Right atrium auricular region (tissue), 2 donors: ENCODE measurements around the gene KCNA2. TPM values are rescaled to one million over a fixed set of nuclear protein-coding genes. Genes with fewer than 3 reads are reported as not detected.

Experiments
- DNase-seq: peaks from one replicate; pipeline ENCODE4 v3.0.0-alpha.2; 2019; ENCODE audit warnings: low spot score
- H3K27ac ChIP-seq, 2 donors: fragments of 200-600 bp; sonication (generic); 1 replicate in 1 of 2; 2 replicates in 1 of 2; pipeline ENCODE4 v1.5.1; 2016 to 2019
- H3K27me3 ChIP-seq, 2 donors: fragments of 200-600 bp; sonication (generic); one replicate each; pipeline versions ENCODE4 v1.5.1 to v1.6.0; 2017 to 2019
- H3K36me3 ChIP-seq: fragments of 200-600 bp; sonication (generic); one replicate; pipeline ENCODE4 v1.5.1; 2016
- H3K4me1 ChIP-seq, 2 donors: fragments of 200-600 bp; sonication (generic); one replicate each; pipeline versions ENCODE4 v1.5.1 to v1.6.0; 2017 to 2019
- H3K4me3 ChIP-seq, 2 donors: fragments of 200-600 bp; sonication (generic); 1 replicate in 1 of 2; 2 replicates in 1 of 2; pipeline ENCODE4 v1.5.1; 2017 to 2019; ENCODE audit warnings: mild to moderate bottlenecking in 1 of 2, moderate library complexity in 1 of 2
- H3K9me3 ChIP-seq, 2 donors: fragments of 200-600 bp; sonication (generic); one replicate each; pipeline ENCODE4 v1.5.1; 2019
- CTCF ChIP-seq, 2 donors: fragments of 200-600 bp; sonication (generic); IDR thresholded peaks; one replicate each; pipeline ENCODE4 v1.5.1; 2019; ENCODE audit warnings: antibody characterized with exemption in 2 of 2
- total RNA-seq, 2 donors: library from RNA; depleted of rRNA; stranded (reverse); fragments of >200 nt; gene quantifications; one replicate each; pipeline ENCODE4 v1.1.0, GENCODE V29; 2016

KCNA2 gene
- total RNA-seq, 2 donors from 2014 or later: 0.28 to 0.78 TPM

- no peak for TF ChIP-seq CTCF (IDR thresholded peaks at IDR 0.05)
- no peak overlapping the region for H3K4me3 ChIP-seq
- H3K9me3 ChIP-seq: peaks cover 0 to 5% of the 10 kb centered on the region in 2 donors
- H3K27ac ChIP-seq: no peak overlapping the region
- DNase-seq: no peak
- no peaks in the 10 kb centered on the region for H3K27me3 ChIP-seq
- H3K36me3 ChIP-seq: no peaks in the 10 kb centered on the region
- no peaks in the 10 kb centered on the region for H3K4me1 ChIP-seq
Observed at GRCh38 chr1:110626889-110627288, 20.7 kb upstream of the KCNA2 start.

GRCh38 chr1:110620686-110621085 lies 14.5 kb upstream of the KCNA2 start:
- H3K27ac ChIP-seq: no peak overlapping the region
- H3K4me3 ChIP-seq: no peak overlapping the region
- no peak for TF ChIP-seq CTCF (IDR thresholded peaks at IDR 0.05)
- H3K36me3 ChIP-seq: no peaks in the 10 kb centered on the region
- no peak for DNase-seq
- H3K4me1 ChIP-seq: peaks cover 0 to 18% of the 10 kb centered on the region in 2 donors
- H3K9me3 ChIP-seq: peaks cover 0 to 5% of the 10 kb centered on the region in 2 donors
- no peaks in the 10 kb centered on the region for H3K27me3 ChIP-seq

- Histone ChIP-seq H3K36me3 (no peaks in the 10 kb centered on the region), H3K27me3 (no peaks in the 10 kb centered on the region), H3K27ac (no peak overlapping the region), H3K4me1 (peaks cover 0 to 18% of the 10 kb centered on the region in 2 donors), H3K9me3 (peaks cover 0 to 5% of the 10 kb centered on the region in 2 donors), H3K4me3 (no peak overlapping the region)
- no peak for TF ChIP-seq CTCF (IDR thresholded peaks at IDR 0.05)
- DNase-seq: no peak
Observed at GRCh38 chr1:110620250-110620615, 14.1 kb upstream of the KCNA2 start.

GRCh38 chr1:110619412-110620249 lies 13.5 kb upstream of the KCNA2 start:
- H3K4me3 ChIP-seq: peak overlapping the region in 1 of 2 donors; percentile 19
- no peaks in the 10 kb centered on the region for H3K27me3 ChIP-seq
- peaks cover 0 to 18% of the 10 kb centered on the region in 2 donors for H3K4me1 ChIP-seq
- no peak overlapping the region for H3K27ac ChIP-seq
- DNase-seq: peak; percentile 82
- TF ChIP-seq CTCF (IDR thresholded peaks at IDR 0.05): peak; percentile 89 to 97
- peaks cover 0 to 5% of the 10 kb centered on the region in 2 donors for H3K9me3 ChIP-seq
- H3K36me3 ChIP-seq: no peaks in the 10 kb centered on the region

GRCh38 chr1:110618668-110619067 lies 12.5 kb upstream of the KCNA2 start:
- DNase-seq: no peak
- H3K4me3 ChIP-seq: no peak overlapping the region
- peaks cover 0 to 18% of the 10 kb centered on the region in 2 donors for H3K4me1 ChIP-seq
- H3K27ac ChIP-seq: no peak overlapping the region
- peaks cover 0 to 4% of the 10 kb centered on the region in 2 donors for H3K9me3 ChIP-seq
- H3K36me3 ChIP-seq: no peaks in the 10 kb centered on the region
- no peaks in the 10 kb centered on the region for H3K27me3 ChIP-seq
- TF ChIP-seq CTCF (IDR thresholded peaks at IDR 0.05): no peak
